ENCODE measurements around the gene PODN.

DNA sequence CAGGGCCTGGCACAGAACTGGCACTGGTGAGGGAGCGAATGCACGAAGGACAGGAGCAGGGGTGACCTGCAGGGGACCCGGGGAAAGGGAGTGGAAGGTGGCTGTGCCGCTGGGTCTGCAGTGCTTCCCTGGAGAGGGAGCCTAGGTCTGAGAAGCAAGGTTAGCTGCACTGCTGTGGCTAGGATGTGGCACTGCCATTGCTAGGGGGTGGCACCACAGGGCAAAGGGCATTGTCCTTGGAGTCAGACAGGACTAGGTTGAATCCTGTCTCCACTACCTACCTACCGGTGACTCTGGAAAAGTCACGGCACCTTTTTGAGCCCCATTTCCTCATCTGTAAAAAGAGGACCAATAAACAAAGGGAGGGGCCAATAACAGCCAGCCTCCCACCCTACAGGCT is 52.1 kb downstream of the PODN start:
- TF ChIP-seq, protein P1, sequence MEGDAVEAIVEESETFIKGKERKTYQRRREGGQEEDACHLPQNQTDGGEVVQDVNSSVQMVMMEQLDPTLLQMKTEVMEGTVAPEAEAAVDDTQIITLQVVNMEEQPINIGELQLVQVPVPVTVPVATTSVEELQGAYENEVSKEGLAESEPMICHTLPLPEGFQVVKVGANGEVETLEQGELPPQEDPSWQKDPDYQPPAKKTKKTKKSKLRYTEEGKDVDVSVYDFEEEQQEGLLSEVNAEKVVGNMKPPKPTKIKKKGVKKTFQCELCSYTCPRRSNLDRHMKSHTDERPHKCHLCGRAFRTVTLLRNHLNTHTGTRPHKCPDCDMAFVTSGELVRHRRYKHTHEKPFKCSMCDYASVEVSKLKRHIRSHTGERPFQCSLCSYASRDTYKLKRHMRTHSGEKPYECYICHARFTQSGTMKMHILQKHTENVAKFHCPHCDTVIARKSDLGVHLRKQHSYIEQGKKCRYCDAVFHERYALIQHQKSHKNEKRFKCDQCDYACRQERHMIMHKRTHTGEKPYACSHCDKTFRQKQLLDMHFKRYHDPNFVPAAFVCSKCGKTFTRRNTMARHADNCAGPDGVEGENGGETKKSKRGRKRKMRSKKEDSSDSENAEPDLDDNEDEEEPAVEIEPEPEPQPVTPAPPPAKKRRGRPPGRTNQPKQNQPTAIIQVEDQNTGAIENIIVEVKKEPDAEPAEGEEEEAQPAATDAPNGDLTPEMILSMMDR (IDR thresholded peaks at IDR 0.05; ENCODE audit: poor library complexity), result no peak
- TF ChIP-seq EZH2 (IDR thresholded peaks at IDR 0.05; ENCODE audit: borderline replicate concordance), result no peak
- no peak for TF ChIP-seq EZH2phosphoT487 (IDR thresholded peaks at IDR 0.05; ENCODE audit: low read depth, severe bottlenecking, unreplicated experiment)

Data from hepatocyte (in vitro differentiated cells).